Inflammatory macrophage (primary cell): Measurements from ENCODE around the gene MCHR2.

Source experiments
- DNase-seq, 2 donors: peaks; one replicate each; pipeline ENCODE4 v3.0.0-alpha.2; 2020 to 2022

MCHR2 gene

GRCh38 chr6:99901596-99902384, 92.2 kb downstream of the MCHR2 start:
- no peak for DNase-seq

GRCh38 chr6:99894815-99895214, 99.2 kb downstream of the MCHR2 start:
- no peak for DNase-seq

- DNase-seq = no peak
These were observed 107.0 kb downstream of the MCHR2 start for GRCh38 chr6:99887066-99887465.

- DNase-seq = no peak
These were observed 109.0 kb downstream of the MCHR2 start for GRCh38 chr6:99885051-99885450.

- DNase-seq = no peak
These were observed 111.8 kb downstream of the MCHR2 start for GRCh38 chr6:99882128-99882702.

GRCh38 chr6:99879431-99879830, 114.6 kb downstream of the MCHR2 start:
- DNase-seq = no peak

GRCh38 chr6:99875068-99875467, 119.0 kb downstream of the MCHR2 start:
- no peak for DNase-seq

- no peak for DNase-seq
These were observed 120.9 kb downstream of the MCHR2 start for GRCh38 chr6:99873084-99873483.

GRCh38 chr6:99871641-99872040, 122.4 kb downstream of the MCHR2 start:
- no peak for DNase-seq
